Brain pericyte (primary cell): Measurements from ENCODE around the gene ANKRD28.

ENCODE experiments used
- DNase-seq: peaks from one replicate; pipeline ENCODE4 v3.0.0-alpha.2; 2012; ENCODE audit warnings: low read depth, low spot score

Gene ANKRD28

GRCh38 chr3:15726043-15726442 lies 71.7 kb downstream of the ANKRD28 start:
- no peak for DNase-seq

GRCh38 chr3:15724446-15724845 lies 73.3 kb downstream of the ANKRD28 start:
- no peak for DNase-seq

- DNase-seq = no peak
Observed at GRCh38 chr3:15723624-15723884, 74.2 kb downstream of the ANKRD28 start.

GRCh38 chr3:15722877-15723623 lies 74.7 kb downstream of the ANKRD28 start:
- no peak for DNase-seq

- DNase-seq = no peak
Observed at GRCh38 chr3:15716178-15716577, 81.6 kb downstream of the ANKRD28 start.

GRCh38 chr3:15714448-15714847 lies 83.3 kb downstream of the ANKRD28 start:
- DNase-seq = no peak

- no peak for DNase-seq
Observed at GRCh38 chr3:15713364-15713763, 84.4 kb downstream of the ANKRD28 start.

- no peak for DNase-seq
Observed at GRCh38 chr3:15711281-15711680, 86.5 kb downstream of the ANKRD28 start.

GRCh38 chr3:15708882-15709677 lies 88.7 kb downstream of the ANKRD28 start:
- no peak for DNase-seq

GRCh38 chr3:15707779-15708178 lies 90.0 kb downstream of the ANKRD28 start:
- no peak for DNase-seq

- no peak for DNase-seq
Observed at GRCh38 chr3:15703346-15703745, 94.4 kb downstream of the ANKRD28 start.

GRCh38 chr3:15694628-15695027 lies 103.2 kb downstream of the ANKRD28 start:
- no peak for DNase-seq

GRCh38 chr3:15693355-15693754 lies 104.4 kb downstream of the ANKRD28 start:
- DNase-seq = no peak

GRCh38 chr3:15690748-15691147 lies 107.0 kb downstream of the ANKRD28 start:
- no peak for DNase-seq

- DNase-seq = no peak
Observed at GRCh38 chr3:15690230-15690629, 107.5 kb downstream of the ANKRD28 start.

- no peak for DNase-seq
Observed at GRCh38 chr3:15685927-15686326, 111.9 kb downstream of the ANKRD28 start.

GRCh38 chr3:15683253-15683652 lies 114.5 kb downstream of the ANKRD28 start:
- no peak for DNase-seq

- no peak for DNase-seq
Observed at GRCh38 chr3:15682561-15683185, 115.1 kb downstream of the ANKRD28 start.

GRCh38 chr3:15681668-15682067 lies 116.1 kb downstream of the ANKRD28 start:
- no peak for DNase-seq

GRCh38 chr3:15679306-15679705 lies 118.5 kb downstream of the ANKRD28 start:
- DNase-seq = no peak

- no peak for DNase-seq
Observed at GRCh38 chr3:15676259-15676658, 121.5 kb downstream of the ANKRD28 start.

GRCh38 chr3:15673536-15673935 lies 124.2 kb downstream of the ANKRD28 start:
- no peak for DNase-seq

- no peak for DNase-seq
Observed at GRCh38 chr3:15667484-15667883, 130.3 kb downstream of the ANKRD28 start.
